Liver (tissue), 3 donors: Measurements from ENCODE around the gene PTGES.

Experiments
- CTCF ChIP-seq: fragments of 150-350 bp; IDR thresholded peaks from 2 replicates; pipeline ENCODE4 v1.5.1; 2017; ENCODE audit warnings: improper control_type of control experiment, low read depth, low read length; ENCODE audit not compliant: missing input control
- EGR1 ChIP-seq, 2 donors: IDR thresholded peaks; 2 replicates each; pipeline ENCODE4 v1.6.1; 2016 to 2018; ENCODE audit warnings: antibody characterized with exemption in 2 of 2, low read depth in 2 of 2
- GABPA ChIP-seq, 2 donors: IDR thresholded peaks in 1 of 2; conservative IDR thresholded peaks in 1 of 2; 2 replicates each; pipeline ENCODE4 v1.6.1; 2016; ENCODE audit warnings: antibody characterized with exemption in 2 of 2, mild to moderate bottlenecking in 1 of 2, moderate library complexity in 1 of 2
- RAD21 ChIP-seq, 2 donors: IDR thresholded peaks; 2 replicates each; pipeline ENCODE4 v1.6.1; 2016; ENCODE audit warnings: antibody characterized with exemption in 2 of 2, mild to moderate bottlenecking in 2 of 2
- SP1 ChIP-seq: IDR thresholded peaks from 2 replicates; pipeline ENCODE4 v1.6.1; 2018; ENCODE audit warnings: antibody characterized with exemption, mild to moderate bottlenecking
- YY1 ChIP-seq: IDR thresholded peaks from 2 replicates; pipeline ENCODE4 v1.6.1; 2016; ENCODE audit warnings: antibody characterized with exemption, mild to moderate bottlenecking
- ZBTB33 ChIP-seq: IDR thresholded peaks from 2 replicates; pipeline ENCODE4 v1.6.1; 2016; ENCODE audit warnings: antibody characterized with exemption
- TF ChIP-seq, protein P1 (sequence below): IDR thresholded peaks from 2 replicates; pipeline ENCODE4 v1.6.1; 2016; ENCODE audit warnings: antibody characterized with exemption
- TF ChIP-seq, protein P2 (sequence below): IDR thresholded peaks from 2 replicates; pipeline ENCODE4 v1.6.1; 2016; ENCODE audit warnings: antibody characterized with exemption
- TF ChIP-seq, protein P3 (sequence below): IDR thresholded peaks from 2 replicates; pipeline ENCODE4 v1.6.1; 2016; ENCODE audit warnings: antibody characterized with exemption, mild to moderate bottlenecking
- donor health status: healthy.
- donor health status: healthy.

DNA sequence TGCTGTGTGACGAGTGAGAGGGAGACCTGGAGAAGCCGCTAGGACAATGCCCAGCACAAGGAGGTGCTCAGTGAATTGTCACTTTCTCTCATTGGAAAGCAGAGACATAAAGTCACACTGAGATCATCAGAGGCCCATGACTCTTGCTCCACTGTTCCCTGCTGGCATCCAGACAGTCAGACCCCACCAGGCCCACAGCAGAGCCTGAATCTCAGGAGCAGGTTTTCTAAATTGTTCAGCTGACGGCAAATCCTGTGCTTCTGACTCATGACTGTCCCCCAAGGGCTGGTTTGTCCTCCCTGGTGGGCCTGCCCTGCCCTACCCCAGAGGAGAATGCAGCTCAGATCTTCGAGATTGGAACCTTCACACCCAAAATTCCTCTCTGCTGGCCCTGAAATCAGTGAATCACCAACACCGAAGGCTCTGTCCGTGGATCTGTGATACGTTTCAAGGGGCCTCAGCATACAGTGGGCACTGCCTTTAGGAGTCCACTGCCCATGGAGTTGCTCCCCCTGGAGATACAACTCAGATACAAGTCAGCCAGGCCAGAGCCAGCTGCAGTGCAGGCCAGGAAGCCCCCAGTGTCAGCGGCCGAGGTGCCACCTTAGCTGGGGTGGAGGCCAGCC lies 2.7 kb downstream of the PTGES start:
- no peak for TF ChIP-seq CTCF
- TF ChIP-seq, protein P1, sequence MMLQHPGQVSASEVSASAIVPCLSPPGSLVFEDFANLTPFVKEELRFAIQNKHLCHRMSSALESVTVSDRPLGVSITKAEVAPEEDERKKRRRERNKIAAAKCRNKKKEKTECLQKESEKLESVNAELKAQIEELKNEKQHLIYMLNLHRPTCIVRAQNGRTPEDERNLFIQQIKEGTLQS, result no peak
- TF ChIP-seq RAD21 (IDR thresholded peaks at IDR 0.05), result no peak
- TF ChIP-seq YY1, result no peak
- no peak for TF ChIP-seq SP1
- TF ChIP-seq, protein P2, sequence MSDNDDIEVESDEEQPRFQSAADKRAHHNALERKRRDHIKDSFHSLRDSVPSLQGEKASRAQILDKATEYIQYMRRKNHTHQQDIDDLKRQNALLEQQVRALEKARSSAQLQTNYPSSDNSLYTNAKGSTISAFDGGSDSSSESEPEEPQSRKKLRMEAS, result no peak
- no peak for TF ChIP-seq ZBTB33
- TF ChIP-seq, protein P3, sequence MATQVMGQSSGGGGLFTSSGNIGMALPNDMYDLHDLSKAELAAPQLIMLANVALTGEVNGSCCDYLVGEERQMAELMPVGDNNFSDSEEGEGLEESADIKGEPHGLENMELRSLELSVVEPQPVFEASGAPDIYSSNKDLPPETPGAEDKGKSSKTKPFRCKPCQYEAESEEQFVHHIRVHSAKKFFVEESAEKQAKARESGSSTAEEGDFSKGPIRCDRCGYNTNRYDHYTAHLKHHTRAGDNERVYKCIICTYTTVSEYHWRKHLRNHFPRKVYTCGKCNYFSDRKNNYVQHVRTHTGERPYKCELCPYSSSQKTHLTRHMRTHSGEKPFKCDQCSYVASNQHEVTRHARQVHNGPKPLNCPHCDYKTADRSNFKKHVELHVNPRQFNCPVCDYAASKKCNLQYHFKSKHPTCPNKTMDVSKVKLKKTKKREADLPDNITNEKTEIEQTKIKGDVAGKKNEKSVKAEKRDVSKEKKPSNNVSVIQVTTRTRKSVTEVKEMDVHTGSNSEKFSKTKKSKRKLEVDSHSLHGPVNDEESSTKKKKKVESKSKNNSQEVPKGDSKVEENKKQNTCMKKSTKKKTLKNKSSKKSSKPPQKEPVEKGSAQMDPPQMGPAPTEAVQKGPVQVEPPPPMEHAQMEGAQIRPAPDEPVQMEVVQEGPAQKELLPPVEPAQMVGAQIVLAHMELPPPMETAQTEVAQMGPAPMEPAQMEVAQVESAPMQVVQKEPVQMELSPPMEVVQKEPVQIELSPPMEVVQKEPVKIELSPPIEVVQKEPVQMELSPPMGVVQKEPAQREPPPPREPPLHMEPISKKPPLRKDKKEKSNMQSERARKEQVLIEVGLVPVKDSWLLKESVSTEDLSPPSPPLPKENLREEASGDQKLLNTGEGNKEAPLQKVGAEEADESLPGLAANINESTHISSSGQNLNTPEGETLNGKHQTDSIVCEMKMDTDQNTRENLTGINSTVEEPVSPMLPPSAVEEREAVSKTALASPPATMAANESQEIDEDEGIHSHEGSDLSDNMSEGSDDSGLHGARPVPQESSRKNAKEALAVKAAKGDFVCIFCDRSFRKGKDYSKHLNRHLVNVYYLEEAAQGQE, result no peak
- TF ChIP-seq EGR1 (IDR thresholded peaks at IDR 0.05; ENCODE audit: low read depth in 2 of 2), result no peak
- TF ChIP-seq GABPA (IDR thresholded peaks at IDR 0.05 in 1 of 2, conservative IDR thresholded peaks at IDR 0.05 in 1 of 2), result no peak
